ENCODE measurements around the gene STMP1. TPM values are rescaled to one million over a fixed set of nuclear protein-coding genes. Genes with fewer than 3 reads are reported as not detected.
A peak's percentile ranks its signal among the peaks of the same experiment; 100 is the strongest.
"Not testable (repeated sequence)": the region's sequence is repeated elsewhere in the genome, so short reads cannot be mapped to it uniquely, and the experiment has no call there.

The STMP1 gene
- total RNA-seq, 2 donors from 2014 or later, result 15.7 to 20.7 TPM

- H3K9me3 ChIP-seq (ENCODE audit: control insufficient read depth, low read length, poor library complexity, severe bottlenecking), result no peaks in the 10 kb centered on the region
- Mint-ChIP-seq H3K36me3 (ENCODE audit: low read depth) (no peaks in the 10 kb centered on the region), H3K4me3 (no peak overlapping the region), H3K27ac (peak overlapping the region; percentile 41), H3K27me3 (no peaks in the 10 kb centered on the region), H3K4me1 (no peaks in the 10 kb centered on the region)
- ATAC-seq, result no peak
- no peak for DNase-seq
These were observed 11.3 kb upstream of the STMP1 start for GRCh38 chr7:135650831-135651573.

GRCh38 chr7:135653340-135654080, 8.8 kb upstream of the STMP1 start:
- peak overlapping the region; percentile 16 for H3K27ac Mint-ChIP-seq
- ATAC-seq (no peak), DNase-seq (no peak)
- no peak overlapping the region for H3K4me3 Mint-ChIP-seq
- H3K4me1 Mint-ChIP-seq, result peaks cover 3% of the 10 kb centered on the region
- no peaks in the 10 kb centered on the region for H3K27me3 Mint-ChIP-seq
- H3K36me3 Mint-ChIP-seq (ENCODE audit: low read depth), result peaks cover 3% of the 10 kb centered on the region
- no peaks in the 10 kb centered on the region for H3K9me3 ChIP-seq (ENCODE audit: control insufficient read depth, low read length, poor library complexity, severe bottlenecking)

DNA sequence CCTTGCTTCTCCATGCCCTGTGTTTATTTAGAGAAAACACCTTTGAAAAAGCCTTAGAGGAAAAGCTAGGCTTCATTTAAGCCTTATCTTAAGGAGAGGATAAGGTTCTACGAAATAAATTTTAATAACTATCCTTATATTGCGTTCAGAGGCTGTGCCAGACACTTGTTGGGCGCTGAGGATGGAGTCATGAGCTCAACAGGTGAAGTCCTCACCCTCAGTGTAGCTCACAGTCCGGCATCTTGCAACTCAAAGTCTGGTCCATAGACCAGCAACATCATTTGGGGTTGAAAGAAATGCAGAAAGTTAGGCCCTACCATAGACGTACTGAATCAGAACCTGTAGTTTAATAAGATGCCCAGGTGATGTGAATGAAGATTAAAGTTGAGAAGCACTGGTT, 3.8 kb upstream of the STMP1 start:
- H3K27ac Mint-ChIP-seq, result no peak overlapping the region

DNA sequence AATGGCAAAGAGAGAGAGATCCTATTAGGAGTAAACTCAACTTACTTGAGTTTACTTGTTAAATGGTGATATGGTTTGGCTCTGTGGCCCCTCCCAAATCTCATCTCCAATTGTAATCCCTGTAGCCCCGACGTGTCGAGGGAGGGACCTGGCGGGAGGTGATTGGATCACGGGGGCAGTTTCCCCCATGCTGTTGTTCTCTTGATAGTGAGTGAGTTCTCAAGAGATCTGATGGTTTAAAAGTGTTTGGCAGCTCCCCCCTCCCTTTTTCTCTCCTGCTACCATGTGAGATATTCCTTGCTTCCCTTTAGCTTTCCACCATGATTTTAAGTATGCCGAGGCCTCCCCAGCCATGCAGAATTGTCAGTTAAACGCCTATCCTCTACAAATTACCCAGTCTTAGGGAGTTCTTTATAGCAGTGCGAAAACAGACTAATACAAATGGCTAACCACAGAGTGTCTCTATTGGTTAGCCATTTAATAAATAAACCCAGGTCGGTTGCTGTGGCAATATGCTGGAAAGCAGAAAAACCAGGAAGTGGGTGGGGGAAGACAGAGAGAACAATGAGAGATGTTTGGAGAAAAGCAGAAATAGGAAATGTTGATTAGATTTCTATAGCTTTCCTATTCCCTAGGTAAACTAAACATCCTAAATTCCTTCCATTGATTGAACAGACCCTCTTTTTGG, 3.0 kb upstream of the STMP1 start:
- peaks cover 8% of the 10 kb centered on the region for H3K4me1 Mint-ChIP-seq
- no peak for DNase-seq
- H3K27ac Mint-ChIP-seq, result no peak overlapping the region
- no peak overlapping the region for H3K4me3 Mint-ChIP-seq
- no peaks in the 10 kb centered on the region for H3K9me3 ChIP-seq (ENCODE audit: control insufficient read depth, low read length, poor library complexity, severe bottlenecking)
- H3K27me3 Mint-ChIP-seq, result no peaks in the 10 kb centered on the region
- no peak for ATAC-seq
- H3K36me3 Mint-ChIP-seq (ENCODE audit: low read depth), result peaks cover 5% of the 10 kb centered on the region

More for the DNA sequence above, 3.8 kb upstream of the STMP1 start:
- H3K4me1 Mint-ChIP-seq, result peaks cover 7% of the 10 kb centered on the region
- no peaks in the 10 kb centered on the region for H3K9me3 ChIP-seq (ENCODE audit: control insufficient read depth, low read length, poor library complexity, severe bottlenecking)
- peaks cover 5% of the 10 kb centered on the region for H3K36me3 Mint-ChIP-seq (ENCODE audit: low read depth)
- DNase-seq (no peak), ATAC-seq (no peak)
- no peak overlapping the region for H3K4me3 Mint-ChIP-seq
- no peaks in the 10 kb centered on the region for H3K27me3 Mint-ChIP-seq

GRCh38 chr7:135661311-135662122, 797 bp upstream of the STMP1 start:
- DNase-seq, result no peak
- H3K4me1 Mint-ChIP-seq, result peaks cover 15% of the 10 kb centered on the region

DNA sequence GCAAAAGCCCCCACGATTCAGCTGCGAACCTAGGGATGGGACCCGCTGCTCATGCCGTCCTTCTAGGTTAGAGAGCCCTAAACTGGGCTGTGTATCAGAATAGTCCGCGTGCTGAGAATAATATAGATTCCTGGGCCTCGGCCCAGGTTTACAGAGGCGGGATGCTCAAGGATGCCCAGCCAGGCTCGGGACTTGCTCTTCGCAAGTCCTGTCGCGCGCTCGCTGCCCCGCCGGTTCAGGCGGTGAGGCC, 266 bp upstream of the STMP1 start:
- no peaks in the 10 kb centered on the region for H3K9me3 ChIP-seq (ENCODE audit: control insufficient read depth, low read length, poor library complexity, severe bottlenecking)
- Mint-ChIP-seq H3K27me3 (no peaks in the 10 kb centered on the region), H3K4me3 (peak overlapping the region; percentile 94), H3K36me3 (ENCODE audit: low read depth) (peaks cover 7% of the 10 kb centered on the region), H3K4me1 (peaks cover 17% of the 10 kb centered on the region), H3K27ac (peak overlapping the region; percentile 68)
- no peak for DNase-seq
- ATAC-seq, result no peak

More at GRCh38 chr7:135661311-135662122, 797 bp upstream of the STMP1 start:
- ATAC-seq, result peak; percentile 4
- peak overlapping the region; percentile 68 for H3K27ac Mint-ChIP-seq
- H3K36me3 Mint-ChIP-seq (ENCODE audit: low read depth), result peaks cover 7% of the 10 kb centered on the region
- no peaks in the 10 kb centered on the region for H3K9me3 ChIP-seq (ENCODE audit: control insufficient read depth, low read length, poor library complexity, severe bottlenecking)
- no peaks in the 10 kb centered on the region for H3K27me3 Mint-ChIP-seq
- peak overlapping the region; percentile 94 for H3K4me3 Mint-ChIP-seq

- H3K27me3 Mint-ChIP-seq, result no peaks in the 10 kb centered on the region
- no peak for ATAC-seq
- H3K4me1 Mint-ChIP-seq, result peaks cover 21% of the 10 kb centered on the region
- no peaks in the 10 kb centered on the region for H3K9me3 ChIP-seq (ENCODE audit: control insufficient read depth, low read length, poor library complexity, severe bottlenecking)
- peak overlapping the region; percentile 68 for H3K27ac Mint-ChIP-seq
- H3K4me3 Mint-ChIP-seq, result peak overlapping the region; percentile 77
- H3K36me3 Mint-ChIP-seq (ENCODE audit: low read depth), result peaks cover 6% of the 10 kb centered on the region
- DNase-seq, result no peak
These were observed 1.8 kb downstream of the STMP1 start for GRCh38 chr7:135664046-135664589.

DNA sequence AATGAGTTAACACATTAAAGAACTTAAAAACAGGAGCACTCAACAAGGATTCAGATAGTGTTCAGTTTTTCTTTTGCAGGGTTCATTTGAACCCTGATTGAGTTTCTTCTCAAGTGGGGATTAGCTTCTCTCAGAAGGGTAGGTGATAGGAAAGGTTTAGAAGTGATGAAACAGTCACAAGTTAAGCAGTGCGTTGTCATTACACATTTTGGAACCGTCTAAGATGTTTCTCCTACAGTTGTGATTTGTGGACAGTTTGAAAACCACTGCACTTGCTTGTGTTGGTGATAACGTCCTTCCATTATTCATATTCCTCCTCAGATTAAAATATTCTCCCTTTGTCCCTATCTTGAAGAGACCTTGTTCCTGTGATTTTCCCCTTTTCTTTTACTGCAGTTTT, 2.7 kb downstream of the STMP1 start:
- H3K27ac Mint-ChIP-seq, result peak overlapping the region; percentile 54
- DNase-seq, result no peak
- no peaks in the 10 kb centered on the region for H3K9me3 ChIP-seq (ENCODE audit: control insufficient read depth, low read length, poor library complexity, severe bottlenecking)
- H3K36me3 Mint-ChIP-seq (ENCODE audit: low read depth), result peaks cover 6% of the 10 kb centered on the region
- H3K27me3 Mint-ChIP-seq, result no peaks in the 10 kb centered on the region
- ATAC-seq, result no peak
- no peak overlapping the region for H3K4me3 Mint-ChIP-seq
- H3K4me1 Mint-ChIP-seq, result peaks cover 27% of the 10 kb centered on the region

- peak overlapping the region; percentile 54 for H3K27ac Mint-ChIP-seq
- no peaks in the 10 kb centered on the region for H3K9me3 ChIP-seq (ENCODE audit: control insufficient read depth, low read length, poor library complexity, severe bottlenecking)
- H3K4me1 Mint-ChIP-seq, result peaks cover 32% of the 10 kb centered on the region
- H3K36me3 Mint-ChIP-seq (ENCODE audit: low read depth), result peaks cover 6% of the 10 kb centered on the region
- H3K4me3 Mint-ChIP-seq, result peak overlapping the region; percentile 43
- DNase-seq (no peak), ATAC-seq (no peak)
- no peaks in the 10 kb centered on the region for H3K27me3 Mint-ChIP-seq
These were observed 3.8 kb downstream of the STMP1 start for GRCh38 chr7:135666156-135666555.

GRCh38 chr7:135666846-135667245, 4.5 kb downstream of the STMP1 start:
- Mint-ChIP-seq H3K27me3 (no peaks in the 10 kb centered on the region), H3K36me3 (ENCODE audit: low read depth) (peaks cover 6% of the 10 kb centered on the region), H3K27ac (no peak overlapping the region), H3K4me3 (no peak overlapping the region), H3K4me1 (peaks cover 31% of the 10 kb centered on the region)
- ATAC-seq (no peak), DNase-seq (no peak)
- no peaks in the 10 kb centered on the region for H3K9me3 ChIP-seq (ENCODE audit: control insufficient read depth, low read length, poor library complexity, severe bottlenecking)

- not testable (repeated sequence) for ATAC-seq; H3K4me3 Mint-ChIP-seq; H3K36me3 Mint-ChIP-seq (ENCODE audit: low read depth); DNase-seq; H3K9me3 ChIP-seq (ENCODE audit: control insufficient read depth, low read length, poor library complexity, severe bottlenecking); H3K27ac Mint-ChIP-seq; H3K27me3 Mint-ChIP-seq
- H3K4me1 Mint-ChIP-seq, result peaks cover 30% of the 10 kb centered on the region
These were observed 5.3 kb downstream of the STMP1 start for GRCh38 chr7:135667626-135668025.

DNA sequence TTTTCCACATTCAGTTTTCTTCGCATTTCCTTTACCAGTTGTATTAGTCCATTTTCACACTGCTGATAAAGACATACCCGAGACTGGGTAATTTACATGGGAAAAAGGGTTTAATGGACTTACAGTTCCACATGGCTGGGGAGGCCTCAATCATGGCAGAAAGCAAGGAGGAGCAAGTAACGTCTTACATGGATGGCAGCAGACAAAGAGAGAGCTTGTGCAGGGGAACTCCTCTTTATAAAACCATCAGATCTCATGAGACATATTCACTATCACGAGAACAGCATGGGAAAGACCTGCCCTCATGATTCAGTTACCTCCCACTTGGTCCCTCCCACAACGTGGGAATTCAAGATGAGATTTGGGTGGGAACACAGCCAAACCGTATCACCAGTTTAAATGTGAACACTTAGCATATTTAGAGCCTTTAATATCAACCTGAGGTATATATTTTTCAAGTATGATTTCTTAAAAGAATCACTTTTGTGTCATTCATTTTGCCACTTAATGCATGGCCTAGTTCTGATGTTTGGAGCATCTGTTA, 6.6 kb downstream of the STMP1 start:
- H3K27ac Mint-ChIP-seq; H3K36me3 Mint-ChIP-seq (ENCODE audit: low read depth); H3K9me3 ChIP-seq (ENCODE audit: control insufficient read depth, low read length, poor library complexity, severe bottlenecking); ATAC-seq; H3K4me3 Mint-ChIP-seq; DNase-seq; H3K27me3 Mint-ChIP-seq: not testable (repeated sequence)
- peaks cover 32% of the 10 kb centered on the region for H3K4me1 Mint-ChIP-seq
